Measurements from ENCODE around the gene GCAT. TPM values are rescaled to one million over a fixed set of nuclear protein-coding genes. Genes with fewer than 3 reads are reported as not detected.

The GCAT gene
- total and polyA plus RNA-seq, 2 of the 13 experiments (the other 11 are each of a cell fraction or from before 2014, with no cell fraction given): 28.0 to 50.3 TPM

GRCh38 chr22:37803195-37803638 lies 4.5 kb upstream of the GCAT start (continued):
- TF ChIP-seq, protein P1, sequence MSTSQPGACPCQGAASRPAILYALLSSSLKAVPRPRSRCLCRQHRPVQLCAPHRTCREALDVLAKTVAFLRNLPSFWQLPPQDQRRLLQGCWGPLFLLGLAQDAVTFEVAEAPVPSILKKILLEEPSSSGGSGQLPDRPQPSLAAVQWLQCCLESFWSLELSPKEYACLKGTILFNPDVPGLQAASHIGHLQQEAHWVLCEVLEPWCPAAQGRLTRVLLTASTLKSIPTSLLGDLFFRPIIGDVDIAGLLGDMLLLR (CRISPR knock-in tag; IDR thresholded peaks at IDR 0.05): no peak
- TF ChIP-seq E2F1 (CRISPR knock-in tag; IDR thresholded peaks at IDR 0.05): no peak
- TF ChIP-seq ZSCAN20 (CRISPR knock-in tag; IDR thresholded peaks at IDR 0.05; ENCODE audit: borderline replicate concordance): no peak
- no peak for TF ChIP-seq MTF2 (CRISPR knock-in tag; IDR thresholded peaks at IDR 0.05; ENCODE audit: borderline replicate concordance)
- TF ChIP-seq PAWR (CRISPR knock-in tag; IDR thresholded peaks at IDR 0.05; ENCODE audit: borderline replicate concordance): no peak
- peak; percentile 81 for TF ChIP-seq HNF4G (IDR thresholded peaks at IDR 0.05; ENCODE audit: borderline replicate concordance, low read depth, low read length)
- TF ChIP-seq HNF4G (CRISPR knock-in tag; IDR thresholded peaks at IDR 0.05; ENCODE audit: borderline replicate concordance, low read depth): no peak
- no peak for TF ChIP-seq MATR3 (CRISPR knock-in tag; IDR thresholded peaks at IDR 0.05)
- no peak for TF ChIP-seq CC2D1A (CRISPR knock-in tag; IDR thresholded peaks at IDR 0.05)
- no peak for TF ChIP-seq FLYWCH1 (CRISPR knock-in tag; IDR thresholded peaks at IDR 0.05)
- TF ChIP-seq ZNF816 (CRISPR knock-in tag; IDR thresholded peaks at IDR 0.05; ENCODE audit: borderline replicate concordance): no peak; the same call in 1 of the 2 replicates
- no peak for TF ChIP-seq ZNF136 (CRISPR knock-in tag; IDR thresholded peaks at IDR 0.05; ENCODE audit: low read depth)
- TF ChIP-seq KMT2B (CRISPR knock-in tag; IDR thresholded peaks at IDR 0.05): 0 out of 2 replicates have a peak, but pooled peaks have one; percentile 20
- no peak for TF ChIP-seq ZNF713 (CRISPR knock-in tag; IDR thresholded peaks at IDR 0.05)
- TF ChIP-seq TBX2 (CRISPR knock-in tag; IDR thresholded peaks at IDR 0.05; ENCODE audit: borderline replicate concordance): peak; percentile 79
- TF ChIP-seq SP1 (IDR thresholded peaks at IDR 0.05): no peak
- TF ChIP-seq SP1 (CRISPR knock-in tag; IDR thresholded peaks at IDR 0.05): no peak
- TF ChIP-seq REXO4 (CRISPR knock-in tag; IDR thresholded peaks at IDR 0.05; ENCODE audit: borderline replicate concordance): no peak
- no peak for TF ChIP-seq ZNF781 (CRISPR knock-in tag; IDR thresholded peaks at IDR 0.05; ENCODE audit: borderline replicate concordance, not compliant biosample characterization)
- no peak for TF ChIP-seq CHCHD3 (CRISPR knock-in tag; IDR thresholded peaks at IDR 0.05)
- no peak for TF ChIP-seq ZNF614 (CRISPR knock-in tag; IDR thresholded peaks at IDR 0.05; ENCODE audit: borderline replicate concordance)
- TF ChIP-seq ZNF33A (CRISPR knock-in tag; IDR thresholded peaks at IDR 0.05; ENCODE audit: borderline replicate concordance): no peak; the same call in 1 of the 2 replicates
- TF ChIP-seq ZNF703 (CRISPR knock-in tag; IDR thresholded peaks at IDR 0.05; ENCODE audit: borderline replicate concordance): no peak
- no peak for TF ChIP-seq U2AF1 (optimal IDR thresholded peaks at IDR 0.05; ENCODE audit: low read depth, low read length)
- TF ChIP-seq STAG1 (CRISPR knock-in tag; IDR thresholded peaks at IDR 0.05): 0 out of 2 replicates have a peak, but pooled peaks have one; percentile 0
- peak; percentile 9; the same call in 1 of the 2 replicates for TF ChIP-seq MYPOP (CRISPR knock-in tag; IDR thresholded peaks at IDR 0.05)
